Osteocyte (in vitro differentiated cells): Measurements from ENCODE around the gene ZNF417. TPM values are rescaled to one million over a fixed set of nuclear protein-coding genes. Genes with fewer than 3 reads are reported as not detected.
"Not testable (repeated sequence)": the region's sequence is repeated elsewhere in the genome, so short reads cannot be mapped to it uniquely, and the experiment has no call there.

Experiments used
- DNase-seq: peaks from one replicate; pipeline ENCODE4 v3.0.0; 2021; ENCODE audit warnings: mixed read lengths; ENCODE audit not compliant: unreplicated experiment; ENCODE audit errors: extremely low spot score
- H3K27ac Mint-ChIP-seq: one replicate; pipeline ENCODE4 v1.8.0; 2021; ENCODE audit warnings: mild to moderate bottlenecking, mixed read lengths; ENCODE audit not compliant: unreplicated experiment
- H3K27me3 Mint-ChIP-seq: one replicate; pipeline ENCODE4 v1.8.0; 2021; ENCODE audit warnings: mixed read lengths; ENCODE audit not compliant: unreplicated experiment
- H3K36me3 Mint-ChIP-seq: one replicate; pipeline ENCODE4 v1.8.0; 2021; ENCODE audit warnings: mixed read lengths; ENCODE audit not compliant: unreplicated experiment
- H3K4me1 Mint-ChIP-seq: one replicate; pipeline ENCODE4 v1.8.0; 2021; ENCODE audit warnings: mixed read lengths; ENCODE audit not compliant: unreplicated experiment
- H3K4me3 Mint-ChIP-seq: one replicate; pipeline ENCODE4 v1.8.0; 2021; ENCODE audit warnings: mild to moderate bottlenecking, moderate library complexity, mixed read lengths; ENCODE audit not compliant: unreplicated experiment
- H3K9me3 Mint-ChIP-seq: one replicate; pipeline ENCODE4 v1.8.0; 2021; ENCODE audit warnings: mixed read lengths; ENCODE audit not compliant: unreplicated experiment
- CTCF ChIP-seq: fragments of 200-600 bp; sonication (generic); IDR thresholded peaks from 2 replicates; pipeline ENCODE4 v1.5.0; 2021; ENCODE audit warnings: antibody characterized with exemption, mild to moderate bottlenecking, moderate library complexity
- total RNA-seq: library from RNA; stranded (reverse); gene quantifications from 2 replicates; pipeline ENCODE4 v1.2.1, GENCODE V29; 2021

ZNF417 gene
- total RNA-seq, 1 donor from 2014 or later, result 21.0 TPM

- DNase-seq, result no peak
- no peak overlapping the region for H3K27ac Mint-ChIP-seq
- H3K36me3 Mint-ChIP-seq, result peaks cover 48% of the 10 kb centered on the region
- TF ChIP-seq CTCF, result no peak
- no peaks in the 10 kb centered on the region for H3K4me1 Mint-ChIP-seq
- no peak overlapping the region for H3K4me3 Mint-ChIP-seq
- peaks cover 25% of the 10 kb centered on the region for H3K9me3 Mint-ChIP-seq
- no peaks in the 10 kb centered on the region for H3K27me3 Mint-ChIP-seq
Measured at GRCh38 chr19:57905258-57905657, 11.1 kb downstream of the ZNF417 start.

GRCh38 chr19:57903618-57904184 lies 12.7 kb downstream of the ZNF417 start:
- Mint-ChIP-seq H3K4me3 (no peak overlapping the region), H3K27ac (no peak overlapping the region), H3K36me3 (peaks cover 38% of the 10 kb centered on the region), H3K9me3 (peaks cover 25% of the 10 kb centered on the region), H3K27me3 (no peaks in the 10 kb centered on the region), H3K4me1 (no peaks in the 10 kb centered on the region)
- no peak for TF ChIP-seq CTCF
- DNase-seq, result no peak

GRCh38 chr19:57900311-57900710 lies 16.1 kb downstream of the ZNF417 start:
- Mint-ChIP-seq H3K4me1 (no peaks in the 10 kb centered on the region), H3K27me3 (no peaks in the 10 kb centered on the region), H3K36me3 (peaks cover 14% of the 10 kb centered on the region), H3K9me3 (peaks cover 14% of the 10 kb centered on the region), H3K27ac (no peak overlapping the region), H3K4me3 (no peak overlapping the region)
- no peak for DNase-seq
- no peak for TF ChIP-seq CTCF

GRCh38 chr19:57890706-57891105 lies 25.7 kb downstream of the ZNF417 start:
- Mint-ChIP-seq H3K4me1 (peaks cover 20% of the 10 kb centered on the region), H3K36me3 (peaks cover 15% of the 10 kb centered on the region), H3K9me3 (peaks cover 21% of the 10 kb centered on the region)
- not testable (repeated sequence) for H3K27ac Mint-ChIP-seq, DNase-seq, H3K27me3 Mint-ChIP-seq, H3K4me3 Mint-ChIP-seq

GRCh38 chr19:57888560-57889231 lies 27.7 kb downstream of the ZNF417 start, which contains the start of gene ZNF814:
TSS of gene ZNF814 (minus strand) at chr19:57889037. CDS start at chr19:57888802, 235 bp downstream.
- Mint-ChIP-seq H3K27me3 (no peaks in the 10 kb centered on the region), H3K9me3 (peaks cover 21% of the 10 kb centered on the region), H3K36me3 (peaks cover 33% of the 10 kb centered on the region), H3K4me1 (peaks cover 20% of the 10 kb centered on the region), H3K4me3 (peak within 1 kb of the TSS; percentile 90), H3K27ac (peak within 1 kb of the TSS; percentile 78)
- peak; percentile 93 for DNase-seq
- peak; percentile 56 for TF ChIP-seq CTCF
